HG03196 (cell line): ENCODE data around the gene CYP1A2.

Experiments used
- ATAC-seq: cut with Tn5 transposase; IDR thresholded peaks from one replicate; pipeline ENCODE4 v1.9.1; 2021; ENCODE audit not compliant: unreplicated experiment

The CYP1A2 gene

DNA sequence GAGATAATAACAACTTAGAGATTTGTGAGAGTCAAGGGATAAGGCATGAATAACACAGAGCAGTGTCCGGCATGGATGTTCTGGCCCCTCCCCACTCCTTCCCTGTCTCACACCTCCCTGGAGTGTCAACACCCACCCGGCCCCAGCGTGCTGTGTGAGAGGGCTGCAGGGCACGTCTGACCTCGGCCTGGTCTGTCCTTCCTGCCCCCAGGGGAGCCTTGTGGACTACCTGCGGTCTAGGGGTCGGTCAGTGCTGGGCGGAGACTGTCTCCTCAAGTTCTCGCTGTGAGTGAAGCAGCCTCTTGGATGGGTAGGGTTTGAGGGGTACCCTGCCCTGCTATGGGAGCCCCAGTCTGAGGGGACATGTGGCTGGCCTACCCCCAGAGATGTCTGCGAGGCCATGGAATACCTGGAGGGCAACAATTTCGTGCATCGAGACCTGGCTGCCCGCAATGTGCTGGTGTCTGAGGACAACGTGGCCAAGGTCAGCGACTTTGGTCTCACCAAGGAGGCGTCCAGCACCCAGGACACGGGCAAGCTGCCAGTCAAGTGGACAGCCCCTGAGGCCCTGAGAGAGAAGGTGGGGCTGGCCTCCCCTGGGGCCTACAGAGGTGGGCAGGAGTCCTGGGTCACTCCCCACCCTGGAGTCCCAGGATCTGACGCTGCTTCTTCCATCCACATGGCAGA, 52.8 kb downstream of the CYP1A2 start:
- no peak for ATAC-seq

GRCh38 chr15:74802290-74802689, 53.6 kb downstream of the CYP1A2 start:
- no peak for ATAC-seq

DNA sequence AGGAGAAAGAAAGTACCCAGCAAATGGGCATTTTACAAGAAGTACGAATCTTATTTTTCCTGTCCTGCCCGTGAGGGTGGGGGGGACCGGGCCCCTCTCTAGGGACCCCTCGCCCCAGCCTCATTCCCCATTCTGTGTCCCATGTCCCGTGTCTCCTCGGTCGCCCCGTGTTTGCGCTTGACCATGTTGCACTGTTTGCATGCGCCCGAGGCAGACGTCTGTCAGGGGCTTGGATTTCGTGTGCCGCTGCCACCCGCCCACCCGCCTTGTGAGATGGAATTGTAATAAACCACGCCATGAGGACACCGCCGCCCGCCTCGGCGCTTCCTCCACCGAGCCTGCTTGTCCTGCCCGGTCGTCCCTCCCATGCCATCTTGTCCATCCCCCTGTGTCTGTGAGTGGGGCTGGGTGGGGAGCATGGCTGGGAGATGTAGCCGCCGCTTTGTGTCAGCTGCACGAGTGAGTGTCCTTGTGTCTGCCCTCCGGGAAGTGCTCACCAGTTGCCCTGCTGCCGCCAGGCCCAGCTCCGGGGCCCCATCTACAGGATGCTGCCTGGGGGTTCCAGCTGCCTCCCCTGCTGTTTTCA, 54.3 kb downstream of the CYP1A2 start:
- ATAC-seq: no peak

GRCh38 chr15:74804935-74805334, 56.3 kb downstream of the CYP1A2 start:
- no peak for ATAC-seq
